Measurements from ENCODE around the gene NFE2L3. TPM values are rescaled to one million over a fixed set of nuclear protein-coding genes. Genes with fewer than 3 reads are reported as not detected.

NFE2L3 gene
- total and polyA plus RNA-seq, 2 donors from 2014 or later: 5.2 to 12.5 TPM

- Histone ChIP-seq H3K9ac (ENCODE audit: low read length in 3 of 3) (no peak overlapping the region), H3K27me3 (ENCODE audit: control insufficient read depth, insufficient read depth, low read length) (no peaks in the 10 kb centered on the region), H3K27ac (ENCODE audit: low read depth in 2 of 2, low read length in 2 of 2) (no peak overlapping the region), H3K36me3 (ENCODE audit: control insufficient read depth in 2 of 3, insufficient read depth in 3 of 3, low read length in 3 of 3) (peaks cover 21 to 73% (median 56%) of the 10 kb centered on the region in 3 donors), H3K4me1 (ENCODE audit: control insufficient read depth in 2 of 3, insufficient read depth in 2 of 3, low read depth in 1 of 3, low read length in 3 of 3) (peaks cover 0 to 20% (median 11%) of the 10 kb centered on the region in 3 donors), H3K4me3 (ENCODE audit: low read length in 3 of 3) (no peak overlapping the region), H3K9me3 (ENCODE audit: control insufficient read depth in 2 of 3, insufficient read depth in 1 of 3, low read length in 3 of 3) (no peaks in the 10 kb centered on the region)
- TF ChIP-seq CTCF (IDR thresholded peaks at IDR 0.05; ENCODE audit: borderline replicate concordance, extremely low read depth, insufficient read depth): no peak
- FAIRE-seq (no peak), DNase-seq (no peak)
- intact Hi-C loops (cut with DNase I): no loop called here
These were observed 39.4 kb downstream of the NFE2L3 start for GRCh38 chr7:26191233-26191973.

GRCh38 chr7:26191974-26192479, 40.0 kb downstream of the NFE2L3 start:
- no peak for TF ChIP-seq CTCF (IDR thresholded peaks at IDR 0.05; ENCODE audit: borderline replicate concordance, extremely low read depth, insufficient read depth)
- peaks cover under 1 to 26% (median 15%) of the 10 kb centered on the region in 3 donors for H3K4me1 ChIP-seq (ENCODE audit: control insufficient read depth in 2 of 3, insufficient read depth in 2 of 3, low read depth in 1 of 3, low read length in 3 of 3)
- intact Hi-C loops (cut with DNase I): no loop called here
- H3K36me3 ChIP-seq (ENCODE audit: control insufficient read depth in 2 of 3, insufficient read depth in 3 of 3, low read length in 3 of 3): peaks cover 21 to 79% (median 61%) of the 10 kb centered on the region in 3 donors
- DNase-seq: no peak
- no peaks in the 10 kb centered on the region for H3K27me3 ChIP-seq (ENCODE audit: control insufficient read depth, insufficient read depth, low read length)
- no peaks in the 10 kb centered on the region for H3K9me3 ChIP-seq (ENCODE audit: control insufficient read depth in 2 of 3, insufficient read depth in 1 of 3, low read length in 3 of 3)
- H3K4me3 ChIP-seq (ENCODE audit: low read length in 3 of 3): no peak overlapping the region
- FAIRE-seq: no peak
- H3K9ac ChIP-seq (ENCODE audit: low read length in 3 of 3): no peak overlapping the region
- H3K27ac ChIP-seq (ENCODE audit: low read depth in 2 of 2, low read length in 2 of 2): no peak overlapping the region

GRCh38 chr7:26192485-26193087, 40.6 kb downstream of the NFE2L3 start:
- peaks cover 24 to 85% (median 61%) of the 10 kb centered on the region in 3 donors for H3K36me3 ChIP-seq (ENCODE audit: control insufficient read depth in 2 of 3, insufficient read depth in 3 of 3, low read length in 3 of 3)
- no peak overlapping the region for H3K9ac ChIP-seq (ENCODE audit: low read length in 3 of 3)
- no peak overlapping the region for H3K4me3 ChIP-seq (ENCODE audit: low read length in 3 of 3)
- TF ChIP-seq CTCF (IDR thresholded peaks at IDR 0.05; ENCODE audit: borderline replicate concordance, extremely low read depth, insufficient read depth): no peak
- FAIRE-seq (no peak), DNase-seq (no peak)
- intact Hi-C loops (cut with DNase I): no loop called here
- H3K9me3 ChIP-seq (ENCODE audit: control insufficient read depth in 2 of 3, insufficient read depth in 1 of 3, low read length in 3 of 3): no peaks in the 10 kb centered on the region
- H3K27me3 ChIP-seq (ENCODE audit: control insufficient read depth, insufficient read depth, low read length): no peaks in the 10 kb centered on the region
- peaks cover 4 to 26% (median 20%) of the 10 kb centered on the region in 3 donors for H3K4me1 ChIP-seq (ENCODE audit: control insufficient read depth in 2 of 3, insufficient read depth in 2 of 3, low read depth in 1 of 3, low read length in 3 of 3)
- H3K27ac ChIP-seq (ENCODE audit: low read depth in 2 of 2, low read length in 2 of 2): no peak overlapping the region
